GM12878 (cell line): ENCODE results near the gene ZBTB16. TPM values are rescaled to one million over a fixed set of nuclear protein-coding genes. Genes with fewer than 3 reads are reported as not detected.

Experiments
- ATAC-seq: fragments of 200-7000 bp; cut with Tn5 transposase; 3 replicates; pipeline ENCODE4 v1.9.1; 2020; ENCODE audit warnings: mild to moderate bottlenecking, moderate library complexity
- BruUV-seq: library from RNA; stranded (reverse); fragments of 400-500 nt; replicated peaks from 2 replicates; lab custom pipeline; 2021; lab: Mats Ljungman, UMichigan
- CTCF ChIA-PET: fragments of 300-600 bp; sonication (Branson Sonifier 250); formaldehyde crosslinking; extraction: SDS; loops from one replicate; lab custom pipeline; 2021; ENCODE audit warnings: inconsistent platforms; lab: Yijun Ruan, JAX
- POLR2A ChIA-PET: fragments of 350-600 bp; formaldehyde crosslinking; extraction: SDS; loops from one replicate; lab custom pipeline; 2021; ENCODE audit warnings: inconsistent platforms; lab: Charles Lee
- RAD21 ChIA-PET: fragments of 300-600 bp; sonication (Branson Sonifier 250); formaldehyde crosslinking; loops from one replicate; lab custom pipeline; 2023; ENCODE audit warnings: antibody characterized with exemption; ENCODE audit not compliant: unreplicated experiment; lab: Charles Lee
- SMC1A ChIA-PET: fragments of 300-600 bp; sonication (Branson Sonifier 250); formaldehyde crosslinking; loops from one replicate; lab custom pipeline; 2023; ENCODE audit not compliant: unreplicated experiment, uncharacterized antibody; lab: Charles Lee
- DNase-seq: peaks from one replicate; pipeline ENCODE4 v3.0.0-alpha.2; 2011; ENCODE audit warnings: low read depth, low spot score
- FAIRE-seq: peaks from 3 replicates; lab custom pipeline; 2011; peaks lifted over from hg19 to GRCh38; lab: Jason Lieb, UNC
- H2AFZ ChIP-seq: 2 replicates; pipeline ENCODE4 v1.6.0; 2011; ENCODE audit warnings: low read depth, low read length, control low read depth; ENCODE audit not compliant: control insufficient read depth
- H3K27ac ChIP-seq: 2 replicates; pipeline ENCODE4 v1.5.1; 2011; ENCODE audit warnings: control low read depth; ENCODE audit not compliant: control insufficient read depth, insufficient read depth
- H3K27me3 ChIP-seq, 2 experiments: replicated peaks in 1 of 2; 2 replicates each; pipeline versions ENCODE4 v1.6.0 to v1.6.1; 2011; ENCODE audit warnings: low read length in 1 of 2; ENCODE audit not compliant: control insufficient read depth in 2 of 2, insufficient read depth in 2 of 2
- H3K36me3 ChIP-seq, 2 experiments: 2 replicates each; pipeline ENCODE4 v1.5.1; 2011; ENCODE audit warnings: low read length in 1 of 2; ENCODE audit not compliant: control insufficient read depth in 2 of 2, insufficient read depth in 2 of 2
- H3K4me1 ChIP-seq: 2 replicates; pipeline ENCODE4 v1.6.1; 2011; ENCODE audit warnings: mild to moderate bottlenecking, low read length, moderate library complexity, mixed read lengths; ENCODE audit not compliant: control insufficient read depth, insufficient read depth
- H3K4me2 ChIP-seq: 2 replicates; pipeline ENCODE4 v1.6.0; 2011; ENCODE audit warnings: control low read depth; ENCODE audit not compliant: control insufficient read depth, insufficient read depth
- H3K4me3 ChIP-seq: fragments of 200-600 bp; sonication (generic); 2 replicates; pipeline ENCODE4 v1.5.1; 2016
- H3K79me2 ChIP-seq: 2 replicates; pipeline ENCODE4 v1.6.0; 2011; ENCODE audit warnings: low read length; ENCODE audit not compliant: control insufficient read depth, insufficient read depth
- H3K9ac ChIP-seq: 2 replicates; pipeline ENCODE4 v1.8.0; 2011; ENCODE audit warnings: low read length, control low read depth, mixed read lengths; ENCODE audit not compliant: control insufficient read depth, insufficient read depth
- H3K9me3 ChIP-seq: replicated peaks from 3 replicates; pipeline ENCODE4 v1.5.1; 2011; ENCODE audit warnings: mild to moderate bottlenecking, low read length; ENCODE audit not compliant: control insufficient read depth, insufficient read depth
- H4K20me1 ChIP-seq: 2 replicates; pipeline ENCODE4 v1.6.0; 2011; ENCODE audit not compliant: control insufficient read depth, insufficient read depth
- BHLHE40 ChIP-seq, 2 experiments: fragments of 450-650 bp in 1 of 2; IDR thresholded peaks; 2 replicates each; pipeline ENCODE4 v1.6.1; 2011 to 2017; ENCODE audit warnings: low read depth in 2 of 2, borderline replicate concordance in 1 of 2, improper control_type of control experiment in 1 of 2, low read length in 1 of 2, mild to moderate bottlenecking in 1 of 2
- CBX3 ChIP-seq: fragments of 200-600 bp; sonication (generic); IDR thresholded peaks from 2 replicates; pipeline ENCODE4 v1.6.1; 2016; ENCODE audit warnings: low read depth, borderline replicate concordance
- ETV6 ChIP-seq, 2 experiments: fragments of 450-650 bp in 1 of 2; IDR thresholded peaks in 1 of 2; conservative IDR thresholded peaks in 1 of 2; 2 replicates each; pipeline ENCODE4 v1.6.1; 2014; ENCODE audit warnings: antibody characterized with exemption in 1 of 2, borderline replicate concordance in 1 of 2, low read depth in 1 of 2, mild to moderate bottlenecking in 1 of 2, moderate library complexity in 1 of 2
- MXI1 ChIP-seq: fragments of 150-350 bp; IDR thresholded peaks from 2 replicates; pipeline ENCODE4 v1.6.1; 2011; ENCODE audit warnings: low read depth, mild to moderate bottlenecking, inconsistent platforms, low read length, improper control_type of control experiment
- NFIC ChIP-seq: IDR thresholded peaks from 2 replicates; pipeline ENCODE4 v1.6.1; 2012; ENCODE audit warnings: low read depth, mild to moderate bottlenecking, inconsistent platforms, low read length, moderate library complexity
- RB1 ChIP-seq: fragments of 450-650 bp; formaldehyde crosslinking; IDR thresholded peaks from 2 replicates; pipeline ENCODE4 v1.6.1; 2017; ENCODE audit warnings: mild to moderate bottlenecking, borderline replicate concordance
- SIX5 ChIP-seq: IDR thresholded peaks from 2 replicates; pipeline ENCODE4 v1.6.1; 2011; ENCODE audit warnings: mild to moderate bottlenecking, low read depth, low read length, moderate library complexity; ENCODE audit not compliant: severe bottlenecking
- ZNF217 ChIP-seq: fragments of 450-650 bp; IDR thresholded peaks from 2 replicates; pipeline ENCODE4 v1.6.1; 2017; ENCODE audit warnings: antibody characterized with exemption, mild to moderate bottlenecking
- ZSCAN29 ChIP-seq: fragments of 450-650 bp; IDR thresholded peaks from 2 replicates; pipeline ENCODE4 v1.6.1; 2017; ENCODE audit warnings: mild to moderate bottlenecking, moderate library complexity
- WGBS: methylation state at CpG from one replicate; pipeline ENCODE4 v1.1.6; 2016; ENCODE audit warnings: low lambda C conversion rate; ENCODE audit not compliant: insufficient replicate concordance, insufficient coverage; ENCODE audit errors: missing lambda C conversion rate; 5-methylcytosine and 5-hydroxymethylcytosine counted together
- in situ Hi-C: fragments of 300-500 bp; cut with MboI; formaldehyde crosslinking; loops from 9 replicates; pipeline ENCODE4 v1.14.3; 2018; ENCODE audit warnings: mixed read lengths
- intact Hi-C: fragments of 100-400 bp; cut with micrococcal nuclease; formaldehyde crosslinking; loops from one replicate; pipeline ENCODE4 v1.14.2; 2022; ENCODE audit not compliant: unreplicated experiment
- polyA plus RNA-seq, 11 experiments: library from polyadenylated mRNA; depleted of rRNA in 4 of 11; unstranded in 6 of 11; stranded (reverse) in 5 of 11; fragments of >200 nt; fragmentation: Nextera tagmentation in 4 of 11; fragmentation: Illumina TruSeq in 1 of 11; extraction: Ambion mirVana in 4 of 11; extraction: Trizol in 1 of 11; gene quantifications; 1 replicate in 1 of 11; 2 replicates in 10 of 11; pipeline versions ENCODE4 v1.2.1 to v1.2.3, GENCODE V29; 2011 to 2016; ENCODE audit warnings: inconsistent platforms in 2 of 11, missing spikeins in 2 of 11, low read depth in 1 of 11
- total RNA-seq, 4 experiments: library from RNA; depleted of rRNA in 3 of 4; stranded (reverse); fragments of >200 nt in 3 of 4; fragmentation: Illumina TruSeq in 1 of 4; extraction: Trizol in 1 of 4; gene quantifications; 2 replicates each; pipeline versions ENCODE4 v1.2.1 to v1.2.3, GENCODE V29; 2013 to 2021
- TF ChIP-seq, protein P1 (sequence below): IDR thresholded peaks from 2 replicates; pipeline ENCODE4 v1.6.1; 2011; ENCODE audit warnings: borderline replicate concordance, low read depth, mild to moderate bottlenecking, moderate library complexity, mixed read lengths, low read length; ENCODE audit not compliant: insufficient read depth; ENCODE audit errors: extremely low read length
- TF ChIP-seq, protein P2 (sequence below): fragments of 450-650 bp; IDR thresholded peaks from 2 replicates; pipeline ENCODE4 v1.6.1; 2018; ENCODE audit warnings: mild to moderate bottlenecking, low read depth, moderate library complexity; ENCODE audit not compliant: partially characterized antibody

The ZBTB16 gene
- total and polyA plus RNA-seq, 10 of the 15 experiments (the other 5 are each of a cell fraction or from before 2014, with no cell fraction given), result 0.38 TPM; not detected in 9

DNA sequence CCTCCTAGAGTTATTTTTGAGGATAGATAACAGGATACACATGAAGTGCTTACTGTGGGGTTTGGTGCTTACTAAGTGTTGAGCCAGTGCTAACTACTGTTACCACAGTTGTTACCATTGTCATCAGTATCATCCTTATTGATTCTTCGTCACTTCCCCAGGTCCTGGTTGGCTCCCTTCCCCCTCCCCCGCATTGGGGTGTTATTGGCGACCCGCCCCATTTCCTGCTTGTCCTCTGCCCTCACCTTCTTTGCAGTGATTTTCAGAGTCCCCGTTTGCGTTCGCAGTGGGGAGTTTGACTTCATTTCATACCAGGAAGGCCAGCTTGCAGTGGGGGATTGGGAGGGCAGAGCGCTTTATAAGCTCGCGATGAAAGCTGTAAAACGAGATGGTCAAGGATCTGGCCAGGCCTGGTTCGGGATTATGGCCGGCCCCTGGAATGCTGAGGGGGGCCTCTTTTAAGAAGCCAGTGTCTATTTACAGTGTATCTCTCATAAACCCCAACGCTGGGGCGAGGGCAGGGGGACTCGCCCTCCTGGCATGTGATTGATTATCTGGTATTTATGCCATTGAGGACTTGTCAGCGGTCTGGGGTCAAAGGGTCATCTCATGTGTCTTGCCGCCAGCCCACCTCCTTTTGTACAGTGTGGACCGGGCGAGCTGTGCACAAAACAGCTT is 152.1 kb downstream of the ZBTB16 start:
- ATAC-seq, result no peak
- BruUV-seq, result no TSS peak
- Histone ChIP-seq H2AFZ (no peak overlapping the region), H3K9ac (no peak overlapping the region), H3K27me3 (peaks cover 0 to 2% of the 10 kb centered on the region in 2 experiments; a peak in 1 of 4 replicates), H3K27ac (no peak overlapping the region), H3K9me3 (no peaks in the 10 kb centered on the region), H3K4me2 (no peak overlapping the region), H3K36me3 (no peaks in the 10 kb centered on the region), H3K79me2 (no peaks in the 10 kb centered on the region), H3K4me3 (no peak overlapping the region), H4K20me1 (no peaks in the 10 kb centered on the region), H3K4me1 (no peaks in the 10 kb centered on the region)
- RAD21 ChIA-PET, result no interaction called here
- WGBS, result 38% methylated on average over 20 of the region's 20 CpGs
- SMC1A ChIA-PET, result no interaction called here
- CTCF ChIA-PET, result no interaction called here
- no peak for FAIRE-seq
- intact Hi-C loops, result no loop called here
- in situ Hi-C loops, result no loop called here
- no peak for DNase-seq
- no peak for TF ChIP-seq MXI1
- TF ChIP-seq CBX3, result no peak
- TF ChIP-seq ETV6 (conservative IDR thresholded peaks at IDR 0.05 in 1 of 2, IDR thresholded peaks at IDR 0.05 in 1 of 2; ENCODE audit: borderline replicate concordance in 1 of 2, low read depth in 1 of 2), result no peak
- TF ChIP-seq RB1, result no peak
- no peak for TF ChIP-seq BHLHE40 (IDR thresholded peaks at IDR 0.05; ENCODE audit: borderline replicate concordance in 1 of 2, low read depth in 2 of 2, low read length in 1 of 2)
- TF ChIP-seq, all 136 proteins: peak for 0
- POLR2A ChIA-PET, result no interaction called here

DNA sequence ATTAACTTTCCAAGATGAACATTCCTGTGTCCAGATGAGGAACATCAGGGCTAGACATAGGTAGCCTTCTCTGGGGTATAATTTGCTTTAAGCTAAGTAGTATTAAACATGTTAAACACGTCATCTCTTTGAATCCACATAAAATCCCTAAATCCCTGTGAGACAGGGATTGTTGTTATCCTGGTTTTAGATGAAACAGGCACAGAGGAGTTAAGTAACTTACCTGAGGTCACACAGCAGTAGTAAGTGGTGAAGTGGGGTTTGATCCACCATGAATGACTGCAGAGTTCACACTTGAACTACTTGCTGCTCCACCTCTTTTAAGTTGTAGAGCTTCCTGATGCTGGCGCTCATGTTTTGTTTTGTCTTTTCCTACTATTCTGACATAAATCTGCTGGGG is 154.1 kb downstream of the ZBTB16 start:
- H3K27me3 ChIP-seq, result peaks cover 0 to 2% of the 10 kb centered on the region in 2 experiments; a peak in 1 of 4 replicates
- H3K4me3 ChIP-seq, result no peak overlapping the region
- H3K4me2 ChIP-seq, result no peak overlapping the region
- SMC1A ChIA-PET, result no interaction called here
- no peak overlapping the region for H3K9ac ChIP-seq
- in situ Hi-C loops (no loop called here), intact Hi-C loops (no loop called here)
- no peak overlapping the region for H3K27ac ChIP-seq
- POLR2A ChIA-PET, result no interaction called here
- no peaks in the 10 kb centered on the region for H3K79me2 ChIP-seq
- WGBS, result 21% methylated on average over 2 of the region's 2 CpGs
- RAD21 ChIA-PET, result no interaction called here
- H2AFZ ChIP-seq, result no peak overlapping the region
- CTCF ChIA-PET, result interaction anchor here (0.6 kb wide), 1 partner anchor 114 kb away, joined by 3 read pairs; no protein-coding TSS in a partner anchor
- no peaks in the 10 kb centered on the region for H3K36me3 ChIP-seq
- H3K4me1 ChIP-seq, result no peaks in the 10 kb centered on the region
- ATAC-seq (no peak), FAIRE-seq (no peak), DNase-seq (no peak)
- no peaks in the 10 kb centered on the region for H3K9me3 ChIP-seq
- no peaks in the 10 kb centered on the region for H4K20me1 ChIP-seq
- no TSS peak for BruUV-seq
- TF ChIP-seq NFIC, result no peak
- no peak for TF ChIP-seq ZNF217
- TF ChIP-seq ZSCAN29, result no peak
- TF ChIP-seq, protein P1, sequence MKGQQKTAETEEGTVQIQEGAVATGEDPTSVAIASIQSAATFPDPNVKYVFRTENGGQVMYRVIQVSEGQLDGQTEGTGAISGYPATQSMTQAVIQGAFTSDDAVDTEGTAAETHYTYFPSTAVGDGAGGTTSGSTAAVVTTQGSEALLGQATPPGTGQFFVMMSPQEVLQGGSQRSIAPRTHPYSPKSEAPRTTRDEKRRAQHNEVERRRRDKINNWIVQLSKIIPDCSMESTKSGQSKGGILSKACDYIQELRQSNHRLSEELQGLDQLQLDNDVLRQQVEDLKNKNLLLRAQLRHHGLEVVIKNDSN, result no peak
- no peak for TF ChIP-seq SIX5
- TF ChIP-seq, protein P2, sequence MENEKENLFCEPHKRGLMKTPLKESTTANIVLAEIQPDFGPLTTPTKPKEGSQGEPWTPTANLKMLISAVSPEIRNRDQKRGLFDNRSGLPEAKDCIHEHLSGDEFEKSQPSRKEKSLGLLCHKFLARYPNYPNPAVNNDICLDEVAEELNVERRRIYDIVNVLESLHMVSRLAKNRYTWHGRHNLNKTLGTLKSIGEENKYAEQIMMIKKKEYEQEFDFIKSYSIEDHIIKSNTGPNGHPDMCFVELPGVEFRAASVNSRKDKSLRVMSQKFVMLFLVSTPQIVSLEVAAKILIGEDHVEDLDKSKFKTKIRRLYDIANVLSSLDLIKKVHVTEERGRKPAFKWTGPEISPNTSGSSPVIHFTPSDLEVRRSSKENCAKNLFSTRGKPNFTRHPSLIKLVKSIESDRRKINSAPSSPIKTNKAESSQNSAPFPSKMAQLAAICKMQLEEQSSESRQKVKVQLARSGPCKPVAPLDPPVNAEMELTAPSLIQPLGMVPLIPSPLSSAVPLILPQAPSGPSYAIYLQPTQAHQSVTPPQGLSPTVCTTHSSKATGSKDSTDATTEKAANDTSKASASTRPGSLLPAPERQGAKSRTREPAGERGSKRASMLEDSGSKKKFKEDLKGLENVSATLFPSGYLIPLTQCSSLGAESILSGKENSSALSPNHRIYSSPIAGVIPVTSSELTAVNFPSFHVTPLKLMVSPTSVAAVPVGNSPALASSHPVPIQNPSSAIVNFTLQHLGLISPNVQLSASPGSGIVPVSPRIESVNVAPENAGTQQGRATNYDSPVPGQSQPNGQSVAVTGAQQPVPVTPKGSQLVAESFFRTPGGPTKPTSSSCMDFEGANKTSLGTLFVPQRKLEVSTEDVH, result no peak
